ENCODE data around the gene SALL4.

GRCh38 chr20:51775241-51775640 is 27.1 kb downstream of the SALL4 start:
- TF ChIP-seq POLR2AphosphoS5 (IDR thresholded peaks at IDR 0.05; ENCODE audit: borderline replicate concordance, low read depth, low read length) (no peak), EZH2 (IDR thresholded peaks at IDR 0.05) (no peak), FOXP2 (optimal IDR thresholded peaks at IDR 0.05; ENCODE audit: control extremely low read depth, extremely low read length, insufficient read depth) (no peak)

All from SK-N-MC (cell line).